ENCODE results near the gene MYO1H. TPM values are rescaled to one million over a fixed set of nuclear protein-coding genes. Genes with fewer than 3 reads are reported as not detected.
A peak's percentile ranks its signal among the peaks of the same experiment; 100 is the strongest.

Gene MYO1H
- total and polyA plus RNA-seq, 2 experiments from 2014 or later: not detected

- no peak overlapping the region for H3K4me3 ChIP-seq
- no peaks in the 10 kb centered on the region for H3F3A ChIP-seq (replicated peaks; ENCODE audit: low read depth)
- Mint-ChIP-seq H3K9me3 (no peaks in the 10 kb centered on the region), H3K4me1 (peaks cover 33% of the 10 kb centered on the region), H3K4me3 (no peak overlapping the region), H3K27ac (peak overlapping the region; percentile 14; the same call in 1 of the 2 replicates), H3K27me3 (ENCODE audit: insufficient read depth, low read depth, poor library complexity) (peaks cover 5% of the 10 kb centered on the region), H3K36me3 (ENCODE audit: low read depth) (peaks cover 26% of the 10 kb centered on the region)
- H2AFZ ChIP-seq: no peak overlapping the region
- peaks cover 100% of the 10 kb centered on the region for H3K79me2 ChIP-seq (replicated peaks; ENCODE audit: insufficient read depth)
- no peak for TF ChIP-seq REST (IDR thresholded peaks at IDR 0.05; ENCODE audit: unreplicated experiment)
- no peaks in the 10 kb centered on the region for H3K27me3 ChIP-seq (ENCODE audit: insufficient read depth)
- no peak overlapping the region for H3K27ac ChIP-seq (ENCODE audit: low read depth)
- H3K36me3 ChIP-seq (ENCODE audit: insufficient read depth): no peaks in the 10 kb centered on the region; the same call in 1 of the 2 replicates
- DNase-seq (ENCODE audit: low spot score) (no peak), ATAC-seq (no peak)
- no peak overlapping the region for H3K4me2 ChIP-seq
- H4K20me1 ChIP-seq (replicated peaks; ENCODE audit: insufficient read depth): peaks cover 57% of the 10 kb centered on the region
- peaks cover 21% of the 10 kb centered on the region for H3K4me1 ChIP-seq (ENCODE audit: insufficient read depth)
- no peaks in the 10 kb centered on the region for H3K9me2 ChIP-seq (ENCODE audit: insufficient read depth)
These were observed 121.8 kb downstream of the MYO1H start for GRCh38 chr12:109469517-109469916.

- no peak overlapping the region for H3K4me3 ChIP-seq
- DNase-seq (ENCODE audit: low spot score) (no peak), ATAC-seq (no peak)
- peaks cover 94% of the 10 kb centered on the region for H3K79me2 ChIP-seq (replicated peaks; ENCODE audit: insufficient read depth)
- no peaks in the 10 kb centered on the region; the same call in 1 of the 2 replicates for H3K36me3 ChIP-seq (ENCODE audit: insufficient read depth)
- H2AFZ ChIP-seq: no peak overlapping the region
- no peaks in the 10 kb centered on the region for H3K27me3 ChIP-seq (ENCODE audit: insufficient read depth)
- Mint-ChIP-seq H3K4me1 (peaks cover 31% of the 10 kb centered on the region), H3K27me3 (ENCODE audit: insufficient read depth, low read depth, poor library complexity) (peaks cover 8% of the 10 kb centered on the region), H3K4me3 (no peak overlapping the region), H3K9me3 (no peaks in the 10 kb centered on the region), H3K36me3 (ENCODE audit: low read depth) (peaks cover 22% of the 10 kb centered on the region), H3K27ac (no peak overlapping the region)
- no peak overlapping the region for H3K27ac ChIP-seq (ENCODE audit: low read depth)
- no peaks in the 10 kb centered on the region for H3F3A ChIP-seq (replicated peaks; ENCODE audit: low read depth)
- peaks cover 20% of the 10 kb centered on the region for H3K4me1 ChIP-seq (ENCODE audit: insufficient read depth)
- peaks cover 66% of the 10 kb centered on the region for H4K20me1 ChIP-seq (replicated peaks; ENCODE audit: insufficient read depth)
- H3K9me2 ChIP-seq (ENCODE audit: insufficient read depth): no peaks in the 10 kb centered on the region
- H3K4me2 ChIP-seq: no peak overlapping the region
- TF ChIP-seq CREB1 (CRISPR knock-in tag; IDR thresholded peaks at IDR 0.05; ENCODE audit: low read depth) (no peak), STAT1 (IDR thresholded peaks at IDR 0.05; ENCODE audit: unreplicated experiment) (no peak), NANOG (IDR thresholded peaks at IDR 0.05; ENCODE audit: borderline replicate concordance) (no peak), ZNF114 (CRISPR knock-in tag; IDR thresholded peaks at IDR 0.05) (no peak), POLR2AphosphoS5 (IDR thresholded peaks at IDR 0.05; ENCODE audit: low read depth) (no peak), CTCF (conservative IDR thresholded peaks at IDR 0.05; ENCODE audit: low read depth in 2 of 2) (no peak), REST (IDR thresholded peaks at IDR 0.05; ENCODE audit: unreplicated experiment) (no peak), ETS1 (IDR thresholded peaks at IDR 0.05) (no peak), ZNF331 (CRISPR knock-in tag; IDR thresholded peaks at IDR 0.05; ENCODE audit: low read depth) (no peak)
These were observed 125.3 kb downstream of the MYO1H start for GRCh38 chr12:109473006-109473405.

All from GM23338 (cell line).